Kidney tubule cell (primary cell): ENCODE results near the gene DCAF17.
A peak's percentile ranks its signal among the peaks of the same experiment; 100 is the strongest.
"Not testable (repeated sequence)": the region's sequence is repeated elsewhere in the genome, so short reads cannot be mapped to it uniquely, and the experiment has no call there.

Experiments
- DNase-seq: peaks from one replicate; pipeline ENCODE4 v3.0.0-alpha.2; 2018; ENCODE audit warnings: low spot score

Gene DCAF17

GRCh38 chr2:171410624-171411023 is 23.4 kb upstream of the DCAF17 start:
- DNase-seq, result no peak

DNA sequence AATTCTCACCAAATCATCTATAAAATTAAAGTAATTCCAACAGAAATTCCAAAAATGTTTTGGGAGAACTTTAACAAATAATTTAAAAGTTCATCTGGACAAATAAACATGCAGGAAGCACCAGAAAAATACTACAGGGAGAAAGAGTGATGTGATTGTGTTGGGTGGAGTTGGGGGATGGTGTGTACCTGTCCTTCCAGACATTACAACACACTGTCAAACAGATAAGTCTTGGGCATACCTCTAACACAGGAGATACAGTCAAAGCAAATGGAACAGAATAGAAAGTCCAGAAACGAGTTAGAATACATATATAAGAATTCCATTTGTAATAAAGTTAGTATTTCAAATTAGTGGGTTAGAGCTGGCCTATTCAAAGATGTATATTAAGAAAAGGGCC is 22.8 kb upstream of the DCAF17 start:
- no peak for DNase-seq

DNA sequence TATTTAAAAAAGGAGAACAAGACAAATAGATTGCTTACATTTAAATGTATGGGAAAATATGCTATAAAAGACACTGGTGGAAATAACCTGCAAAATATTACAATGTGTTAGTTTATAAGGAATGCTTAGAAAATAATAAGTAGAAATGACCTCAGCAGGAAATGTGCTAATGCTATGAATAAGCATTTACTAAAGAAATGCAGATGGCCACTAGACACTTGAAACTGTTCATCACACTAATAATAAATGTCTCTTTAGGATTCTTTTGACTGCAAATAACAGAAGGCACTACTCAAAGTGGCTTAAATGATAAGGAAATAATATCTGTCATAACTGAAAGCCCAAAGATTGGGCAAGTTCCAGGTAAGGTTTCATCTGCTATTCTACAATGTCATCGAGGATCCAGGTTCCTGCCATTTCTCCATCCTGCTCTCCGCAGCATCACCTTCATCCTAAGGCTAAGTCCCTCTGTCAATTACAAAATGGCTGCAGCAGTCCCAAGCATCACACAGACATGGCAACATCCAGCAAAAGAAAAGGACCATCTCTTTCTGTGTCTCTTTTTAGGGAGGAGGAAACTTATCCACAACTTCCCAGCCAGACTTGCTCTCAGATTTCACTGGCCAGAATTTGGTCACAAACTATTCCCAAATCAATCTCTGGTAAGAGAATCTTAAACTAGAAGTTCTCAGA is 22.1 kb upstream of the DCAF17 start:
- peak; percentile 18 for DNase-seq

GRCh38 chr2:171412571-171413175 is 21.4 kb upstream of the DCAF17 start:
- no peak for DNase-seq

DNA sequence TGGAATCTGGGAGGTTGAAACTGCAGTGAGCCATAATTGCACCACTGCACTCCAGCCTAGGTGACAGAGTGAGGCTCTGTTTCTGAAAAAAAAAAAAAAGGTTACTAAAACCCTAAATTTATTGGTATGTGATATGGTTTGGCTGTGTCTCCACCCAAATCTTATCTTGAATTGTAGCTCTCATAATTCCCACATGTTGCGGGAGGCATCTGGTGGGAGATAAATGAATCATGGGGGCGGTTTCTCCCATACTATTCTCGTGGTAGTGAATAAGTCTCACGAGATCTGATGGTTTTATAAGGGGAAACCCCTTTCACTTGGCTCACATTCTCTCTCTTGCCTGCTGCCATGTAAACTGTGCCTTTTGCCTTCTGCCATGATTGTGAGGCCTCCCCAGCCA is 19.4 kb upstream of the DCAF17 start:
- not testable (repeated sequence) for DNase-seq

- DNase-seq, result peak; percentile 97
Measured at GRCh38 chr2:171416009-171416926, 17.8 kb upstream of the DCAF17 start.

GRCh38 chr2:171419333-171419732 is 14.7 kb upstream of the DCAF17 start:
- no peak for DNase-seq

- DNase-seq, result no peak
Measured at GRCh38 chr2:171420728-171421563, 13.1 kb upstream of the DCAF17 start.

GRCh38 chr2:171422710-171423495 is 11.1 kb upstream of the DCAF17 start:
- DNase-seq, result not testable (repeated sequence)

GRCh38 chr2:171430516-171431410 is 3.3 kb upstream of the DCAF17 start:
- no peak for DNase-seq

- DNase-seq, result no peak
Measured at GRCh38 chr2:171431677-171432167, 2.3 kb upstream of the DCAF17 start.

DNA sequence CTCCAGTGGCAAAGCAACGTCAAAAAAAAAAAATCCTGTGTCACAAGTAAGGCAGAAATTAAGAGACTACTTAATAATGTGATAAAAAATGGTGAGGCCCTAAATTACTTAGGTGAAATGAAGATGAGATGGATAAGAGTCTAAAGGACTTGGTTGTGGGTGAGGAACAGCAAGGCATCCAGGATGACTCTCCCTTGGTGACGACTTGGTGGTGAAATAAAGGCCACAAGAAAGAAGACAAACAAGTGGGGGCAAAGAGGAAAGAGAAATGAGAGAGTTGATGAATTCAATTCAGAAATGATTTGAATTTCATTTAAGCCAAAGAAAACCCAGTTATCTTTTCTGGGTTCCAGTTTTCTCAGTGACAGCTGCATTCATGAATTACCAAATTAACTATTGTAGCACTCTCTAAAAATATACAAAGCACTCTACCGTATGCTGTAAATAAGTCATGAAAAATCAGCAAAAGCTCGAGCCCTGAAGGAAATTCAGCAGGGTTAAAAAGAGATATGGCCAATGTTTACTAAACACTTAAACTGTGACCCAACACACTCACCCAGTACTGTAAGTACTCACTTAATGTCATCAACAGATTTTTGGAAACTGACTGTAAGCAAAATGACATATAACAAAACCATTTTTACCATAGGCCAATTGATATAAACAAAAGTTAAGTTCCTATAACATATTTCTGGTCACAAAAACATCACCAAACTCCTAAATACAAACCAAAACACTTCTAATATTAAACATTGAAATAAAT is 1.6 kb upstream of the DCAF17 start:
- no peak for DNase-seq

GRCh38 chr2:171432969-171433762 is 860 bp upstream of the DCAF17 start:
- DNase-seq, result peak; percentile 77

DNA sequence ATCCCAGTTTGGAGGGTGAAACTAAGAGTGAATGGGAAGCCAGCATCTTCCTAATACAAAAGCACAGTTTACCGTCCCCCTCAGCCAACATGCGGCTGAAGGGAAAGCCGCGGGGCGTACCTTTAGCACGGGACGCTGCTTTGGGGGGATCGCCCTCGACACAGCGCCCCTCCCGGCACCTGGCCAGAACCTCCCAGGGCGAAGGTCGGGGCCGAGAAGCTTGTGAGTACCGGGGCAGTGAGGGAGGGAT is 338 bp upstream of the DCAF17 start, which contains the start of gene METTL8:
METTL8 (minus strand) TSS at position 228 of the 250 bp plus-strand sequence. CDS start 41,805 bp downstream, outside the sequence.
- DNase-seq, result no peak

DNA sequence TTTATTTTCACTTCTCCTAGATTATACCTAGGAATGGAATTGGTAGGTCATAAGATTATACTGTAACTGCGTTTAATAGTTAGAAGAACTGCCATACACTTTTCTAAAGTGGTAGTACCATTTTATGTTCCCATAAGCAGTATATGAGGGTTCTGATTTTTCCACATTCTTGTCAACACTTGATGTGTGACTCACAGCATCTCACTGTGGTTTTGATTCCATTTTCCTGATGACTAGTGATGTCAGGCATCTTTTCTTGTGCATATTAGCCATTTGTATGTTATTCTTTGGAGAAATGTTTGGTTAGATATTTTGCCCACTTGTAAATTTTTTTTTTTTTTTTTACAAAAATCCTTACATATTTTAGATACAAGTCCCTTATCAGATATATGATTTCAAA is 2.3 kb downstream of the DCAF17 start:
- peak; percentile 90 for DNase-seq

DNA sequence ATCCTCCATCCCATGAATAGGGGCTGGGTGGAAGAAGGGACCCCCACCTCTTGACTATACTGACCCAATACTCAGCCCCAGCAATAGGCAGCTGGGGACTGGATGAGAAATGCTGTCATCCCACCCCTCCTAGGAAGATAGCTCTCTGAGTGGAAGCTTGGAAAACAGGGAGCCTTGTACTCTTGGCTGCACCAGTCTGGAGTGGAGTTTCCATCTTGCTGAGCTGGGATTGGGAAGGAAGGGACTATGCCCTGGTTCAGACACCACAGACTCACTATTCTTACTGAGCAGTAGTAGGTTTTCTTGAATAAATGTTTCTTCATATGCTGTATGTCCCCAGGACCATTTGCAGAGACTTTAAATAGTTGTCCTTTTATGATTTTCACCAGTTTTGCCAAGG is 7.4 kb downstream of the DCAF17 start:
- no peak for DNase-seq

DNA sequence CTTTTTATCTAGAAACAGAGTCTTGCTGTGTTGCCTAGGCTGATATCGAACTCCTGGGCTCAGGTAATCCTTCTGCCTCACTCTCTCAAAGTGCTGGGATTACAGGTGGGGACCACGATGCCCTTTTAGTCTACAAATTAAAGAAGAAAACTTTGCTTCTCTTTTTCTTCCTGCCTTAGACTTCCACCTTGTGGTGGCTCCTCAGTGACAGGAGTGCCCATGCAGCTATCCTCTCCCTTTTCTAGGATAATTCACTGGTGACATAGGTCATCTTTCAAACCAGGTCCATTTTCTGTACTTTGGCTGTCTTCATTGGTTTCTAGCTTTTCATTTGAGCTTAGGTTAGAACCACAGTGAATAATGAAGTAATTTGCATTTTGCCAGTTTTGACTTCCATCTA is 13.6 kb downstream of the DCAF17 start:
- no peak for DNase-seq

DNA sequence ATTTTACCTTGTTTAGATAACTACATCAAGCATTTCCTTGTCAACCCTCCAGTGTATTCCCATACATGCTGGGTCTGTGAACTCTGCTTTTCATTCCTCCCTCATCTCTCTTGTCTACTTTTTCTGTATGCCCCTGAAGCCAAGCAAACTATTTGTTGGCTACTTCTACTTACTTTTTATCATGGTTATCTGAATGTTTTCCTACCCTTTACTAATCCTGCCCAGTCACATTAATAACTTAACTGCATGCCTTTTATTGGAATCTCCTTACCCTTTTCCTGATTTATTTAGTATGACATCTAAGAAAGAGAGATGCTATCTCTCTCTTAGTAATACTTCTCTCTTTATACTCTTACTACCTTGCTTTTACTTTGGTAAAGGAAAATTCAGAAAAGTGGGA is 17.0 kb downstream of the DCAF17 start:
- DNase-seq, result no peak
